ENCODE data around the gene ZFAND3.

- no peak for TF ChIP-seq EZH2 (IDR thresholded peaks at IDR 0.05; ENCODE audit: borderline replicate concordance, insufficient read depth, low read depth, low read length, poor library complexity, severe bottlenecking)
- TF ChIP-seq CTCF (IDR thresholded peaks at IDR 0.05): no peak
Observed at GRCh38 chr6:38085031-38085430, 265.5 kb downstream of the ZFAND3 start.
